HG03025 (cell line): ENCODE data around the gene ARL13B.

ENCODE experiments used
- ATAC-seq: cut with Tn5 transposase; IDR thresholded peaks from one replicate; pipeline ENCODE4 v1.9.1; 2021; ENCODE audit warnings: mild to moderate bottlenecking, moderate library complexity; ENCODE audit not compliant: unreplicated experiment, low FRiP score

Gene ARL13B

DNA sequence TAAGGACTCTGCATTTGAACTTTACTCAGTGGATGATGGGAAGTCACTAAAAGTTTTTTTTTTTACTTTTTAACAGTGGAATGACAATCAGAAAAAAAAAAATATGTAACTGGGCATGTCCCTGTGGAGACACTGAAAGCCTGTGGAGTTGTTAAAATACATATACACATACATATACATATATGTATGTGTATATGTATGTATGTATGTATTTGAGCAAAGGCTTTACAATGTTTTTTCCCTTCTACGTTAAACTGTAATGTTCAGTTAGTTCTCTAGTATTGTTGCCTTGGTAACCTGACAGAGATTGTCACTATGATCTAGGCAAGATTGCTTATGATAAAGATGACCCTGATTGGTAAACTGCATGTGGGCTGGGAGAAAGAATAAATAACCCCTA is 113.2 kb downstream of the ARL13B start:
- no peak for ATAC-seq

DNA sequence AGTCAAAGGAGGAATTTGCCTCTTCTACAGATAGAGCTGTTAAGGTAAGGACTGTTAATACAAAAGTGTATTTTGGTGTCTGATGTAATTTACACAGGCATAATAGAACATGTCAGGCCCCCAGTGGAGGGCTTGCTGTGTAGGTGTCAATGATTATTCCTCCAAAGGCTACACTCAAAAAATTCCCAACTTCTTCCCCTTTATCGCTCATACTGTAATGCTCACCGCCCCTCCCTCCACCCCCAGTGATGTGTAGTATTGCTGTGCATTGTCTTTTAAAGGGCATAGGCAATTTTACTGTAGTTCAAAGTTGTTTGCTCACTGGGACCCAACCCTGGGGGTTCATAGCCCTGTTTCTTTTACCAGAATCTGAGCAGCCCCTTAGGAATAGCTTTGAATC is 115.2 kb downstream of the ARL13B start:
- no peak for ATAC-seq

DNA sequence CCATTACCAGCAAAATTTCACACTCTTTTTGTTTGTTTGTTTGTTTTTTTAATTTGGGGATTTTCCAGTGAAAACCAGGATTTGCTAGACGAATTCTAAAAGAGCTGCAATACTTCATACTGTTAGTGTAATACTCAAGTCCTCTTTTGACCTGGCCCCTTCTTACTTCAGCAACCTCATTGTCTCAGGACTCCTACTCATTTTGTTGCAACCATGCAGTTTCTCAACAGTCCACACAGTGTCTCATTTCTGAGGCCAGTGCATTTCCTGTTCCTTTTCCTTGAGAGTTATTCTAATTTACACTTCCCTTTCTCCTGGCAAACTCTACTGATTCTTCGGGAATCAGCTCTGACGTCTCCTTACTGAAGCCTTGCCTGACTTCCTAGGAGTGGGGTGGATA is 118.5 kb downstream of the ARL13B start:
- no peak for ATAC-seq

DNA sequence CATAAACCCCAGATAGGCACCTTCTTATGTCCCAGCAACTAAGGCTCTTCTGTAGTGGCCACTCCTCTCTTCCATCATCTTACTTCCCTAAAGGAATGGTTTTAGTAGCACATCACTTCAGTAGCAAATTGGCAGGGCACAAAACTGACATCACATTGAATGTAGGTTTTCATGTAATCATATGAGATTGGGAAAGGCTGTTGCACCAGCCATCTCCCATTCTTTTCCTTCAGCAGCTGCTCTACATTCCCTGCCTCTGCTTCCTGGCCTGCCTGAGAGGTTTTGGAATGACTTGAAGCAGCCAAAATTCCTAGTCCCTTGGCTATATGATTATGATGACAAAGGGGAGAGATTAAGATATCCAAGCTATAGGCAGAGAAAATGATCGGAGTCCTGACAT is 119.4 kb downstream of the ARL13B start:
- ATAC-seq, result no peak

DNA sequence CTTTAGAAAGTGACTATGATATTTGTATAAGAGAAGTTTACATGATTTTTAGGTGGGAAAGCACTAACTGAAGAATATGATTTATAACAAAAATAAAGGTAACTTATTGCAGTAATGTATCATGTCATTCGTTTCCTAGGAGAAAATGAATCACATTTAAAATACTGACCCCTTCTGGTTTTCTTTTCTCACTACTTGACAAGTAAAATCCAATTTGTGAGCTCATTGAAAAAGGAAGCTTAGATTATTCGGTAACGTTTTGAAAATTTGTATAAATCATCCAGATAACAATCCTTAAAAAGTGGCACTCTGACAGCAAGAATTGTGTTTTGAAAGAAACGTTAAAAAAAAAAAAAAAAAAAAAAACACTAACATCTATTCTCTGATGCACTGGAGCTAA is 121.9 kb downstream of the ARL13B start:
- ATAC-seq, result no peak
